K562 (cell line): ENCODE results near the gene NUDT22. TPM values are rescaled to one million over a fixed set of nuclear protein-coding genes. Genes with fewer than 3 reads are reported as not detected.

Experiments
- CBFB ChIP-seq: sonication (generic); formaldehyde crosslinking; IDR thresholded peaks from 2 replicates; pipeline ENCODE4 v1.4.0; 2020; ENCODE audit warnings: mild to moderate bottlenecking, missing genetic modification reagents
- CUX1 ChIP-seq: fragments of 200-800 bp; sonication (Bioruptor generic); IDR thresholded peaks from 2 replicates; pipeline ENCODE4 v1.6.1; 2016; ENCODE audit warnings: missing genetic modification characterization, missing compliant biosample characterization
- GATAD2A ChIP-seq: fragments of 450-650 bp; IDR thresholded peaks from 2 replicates; pipeline ENCODE4 v1.6.1; 2017
- HEY1 ChIP-seq: fragments of 250-450 bp; sonication (Bioruptor Pico); IDR thresholded peaks from 2 replicates; pipeline ENCODE4 v1.5.0; 2020; ENCODE audit warnings: mild to moderate bottlenecking, moderate library complexity, borderline replicate concordance
- HMG20B ChIP-seq: fragments of 250-450 bp; sonication (Bioruptor Pico); IDR thresholded peaks from 2 replicates; pipeline ENCODE4 v1.5.0; 2021; ENCODE audit warnings: mild to moderate bottlenecking
- HOXB6 ChIP-seq: fragments of 250-450 bp; sonication (Bioruptor Pico); IDR thresholded peaks from 2 replicates; pipeline ENCODE4 v1.5.1; 2022; ENCODE audit warnings: mild to moderate bottlenecking, borderline replicate concordance
- L3MBTL2 ChIP-seq: fragments of 450-650 bp; IDR thresholded peaks from 2 replicates; pipeline ENCODE4 v1.6.1; 2016; ENCODE audit warnings: mild to moderate bottlenecking, moderate library complexity
- MED1 ChIP-seq: sonication (generic); formaldehyde crosslinking; IDR thresholded peaks from 2 replicates; pipeline ENCODE4 v1.8.1; 2023; ENCODE audit warnings: missing genetic modification reagents, borderline replicate concordance
- NR2F6 ChIP-seq: fragments of 450-650 bp; formaldehyde crosslinking; IDR thresholded peaks from 2 replicates; pipeline ENCODE4 v1.4.0; 2020; ENCODE audit warnings: mild to moderate bottlenecking
- NRF1 ChIP-seq, 2 experiments: fragments of 450-650 bp; IDR thresholded peaks in 1 of 2; conservative IDR thresholded peaks in 1 of 2; 2 replicates each; pipeline ENCODE4 v1.6.1; 2014; ENCODE audit warnings: mild to moderate bottlenecking in 2 of 2
- POLR2A ChIP-seq: fragments of 450-650 bp; conservative IDR thresholded peaks from 2 replicates; pipeline ENCODE4 v1.6.1; 2016
- POLR2G ChIP-seq: fragments of 200-400 bp; formaldehyde crosslinking; IDR thresholded peaks from 2 replicates; pipeline ENCODE4 v1.6.1; 2017; ENCODE audit warnings: low read depth, mild to moderate bottlenecking, antibody characterized with exemption, low read length, moderate library complexity
- ZNF143 ChIP-seq: sonication (generic); formaldehyde crosslinking; IDR thresholded peaks from 2 replicates; pipeline ENCODE4 v1.9.0; 2022; ENCODE audit warnings: mild to moderate bottlenecking, missing genetic modification reagents
- ZNF212 ChIP-seq: fragments of 450-650 bp; formaldehyde crosslinking; IDR thresholded peaks from 2 replicates; pipeline ENCODE4 v1.4.0; 2020; ENCODE audit warnings: mild to moderate bottlenecking
- ZNF384 ChIP-seq: IDR thresholded peaks from 2 replicates; pipeline ENCODE4 v1.6.1; 2012; ENCODE audit warnings: low read depth, low read length, improper control_type of control experiment
- ZNF699 ChIP-seq: fragments of 250-450 bp; sonication (Bioruptor Pico); IDR thresholded peaks from 2 replicates; pipeline ENCODE4 v1.8.0; 2021; ENCODE audit warnings: mild to moderate bottlenecking, moderate library complexity; ENCODE audit not compliant: insufficient replicate concordance
- ZZZ3 ChIP-seq: fragments of 450-650 bp; IDR thresholded peaks from 2 replicates; pipeline ENCODE4 v1.6.1; 2016; ENCODE audit warnings: antibody characterized with exemption, mild to moderate bottlenecking, moderate library complexity
- polyA plus RNA-seq, 8 experiments: library from polyadenylated mRNA; depleted of rRNA in 4 of 8; stranded (reverse) in 5 of 8; unstranded in 3 of 8; fragments of >200 nt; fragmentation: Nextera tagmentation in 2 of 8; fragmentation: Illumina TruSeq in 1 of 8; extraction: Ambion mirVana in 2 of 8; extraction: Trizol in 1 of 8; gene quantifications; 2 replicates each; pipeline versions ENCODE4 v1.2.1 to v1.2.3, GENCODE V29; 2011 to 2014; ENCODE audit warnings: inconsistent platforms in 1 of 8, missing spikeins in 1 of 8
- total RNA-seq, 7 experiments: library from RNA; depleted of rRNA in 6 of 7; stranded (reverse); fragments of >200 nt in 6 of 7; fragmentation: Illumina TruSeq in 2 of 7; extraction: Trizol in 2 of 7; gene quantifications; 2 replicates each; pipeline versions ENCODE4 v1.2.1 to v1.2.3, GENCODE V29; 2011 to 2021; ENCODE audit warnings: low replicate concordance in 1 of 7
- TF ChIP-seq, protein P1 (sequence below): fragments of 450-650 bp; IDR thresholded peaks from 2 replicates; pipeline ENCODE4 v1.6.1; 2016; ENCODE audit warnings: borderline replicate concordance
- TF ChIP-seq, protein P2 (sequence below), 2 experiments: fragments of 450-650 bp in 1 of 2; sonication (generic) in 1 of 2; formaldehyde crosslinking in 1 of 2; IDR thresholded peaks in 1 of 2; conservative IDR thresholded peaks in 1 of 2; 2 replicates each; pipeline versions ENCODE4 v1.6.1 to v1.8.1; 2016 to 2023; ENCODE audit warnings: mild to moderate bottlenecking in 2 of 2, moderate library complexity in 2 of 2, inconsistent platforms in 1 of 2, missing genetic modification reagents in 1 of 2

The NUDT22 gene
- total and polyA plus RNA-seq, 9 of the 15 experiments (the other 6 are each of a cell fraction or from before 2014, with no cell fraction given), result 6.3 to 92.6 (median 37.4) TPM

DNA sequence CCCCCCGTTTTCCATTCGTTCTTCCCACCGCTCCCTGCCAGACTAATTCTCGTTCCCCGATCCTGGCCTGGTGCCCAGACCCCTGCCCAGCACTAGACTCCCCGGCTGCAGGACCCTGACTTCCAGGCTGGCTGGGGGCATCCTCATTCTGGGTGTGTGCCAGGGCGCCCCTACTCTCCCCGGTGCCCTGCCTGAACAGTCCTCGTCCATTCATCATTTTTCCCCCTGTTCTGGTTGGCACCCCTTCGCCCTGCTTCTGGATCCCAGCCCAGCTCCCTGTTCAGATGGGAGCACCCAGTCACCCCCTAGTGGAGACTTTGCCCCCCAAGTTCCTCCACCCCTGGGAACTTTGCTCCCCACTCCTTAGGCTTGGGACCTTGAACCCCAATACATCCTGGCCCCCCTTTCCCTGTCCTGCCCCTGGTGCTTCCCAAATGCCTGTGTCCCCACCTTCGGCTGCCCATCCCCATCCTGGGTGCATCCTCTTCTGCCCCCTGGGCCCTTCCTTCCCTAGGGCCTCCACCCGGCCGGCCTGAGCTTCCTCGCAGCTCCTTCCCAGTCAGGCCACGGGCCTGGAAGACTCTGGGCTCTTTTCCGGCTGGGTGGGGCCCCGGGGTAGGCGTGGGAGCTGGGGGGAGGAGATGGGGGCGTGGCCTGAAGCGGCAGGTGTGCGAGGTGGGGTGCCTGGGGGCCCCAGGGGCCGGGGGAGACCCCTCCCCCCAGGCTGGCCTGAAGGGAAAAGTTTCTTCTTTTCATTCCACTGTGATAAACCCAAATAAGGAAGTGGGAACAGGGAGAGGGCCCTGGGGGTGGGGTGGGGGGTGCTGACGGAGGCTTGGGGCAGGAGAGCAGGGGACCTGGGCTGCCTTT, 26.2 kb downstream of the NUDT22 start (continued):
- no peak for TF ChIP-seq MED1 (CRISPR knock-in tag)
- TF ChIP-seq L3MBTL2, result peak; percentile 47; the same call in 1 of the 2 replicates
- no peak for TF ChIP-seq HOXB6
- no peak for TF ChIP-seq NRF1 (conservative IDR thresholded peaks at IDR 0.05 in 1 of 2, IDR thresholded peaks at IDR 0.05 in 1 of 2)
- TF ChIP-seq POLR2A, result peak; percentile 76
- TF ChIP-seq ZNF699 (CRISPR knock-in tag), result no peak
- TF ChIP-seq, protein P1, sequence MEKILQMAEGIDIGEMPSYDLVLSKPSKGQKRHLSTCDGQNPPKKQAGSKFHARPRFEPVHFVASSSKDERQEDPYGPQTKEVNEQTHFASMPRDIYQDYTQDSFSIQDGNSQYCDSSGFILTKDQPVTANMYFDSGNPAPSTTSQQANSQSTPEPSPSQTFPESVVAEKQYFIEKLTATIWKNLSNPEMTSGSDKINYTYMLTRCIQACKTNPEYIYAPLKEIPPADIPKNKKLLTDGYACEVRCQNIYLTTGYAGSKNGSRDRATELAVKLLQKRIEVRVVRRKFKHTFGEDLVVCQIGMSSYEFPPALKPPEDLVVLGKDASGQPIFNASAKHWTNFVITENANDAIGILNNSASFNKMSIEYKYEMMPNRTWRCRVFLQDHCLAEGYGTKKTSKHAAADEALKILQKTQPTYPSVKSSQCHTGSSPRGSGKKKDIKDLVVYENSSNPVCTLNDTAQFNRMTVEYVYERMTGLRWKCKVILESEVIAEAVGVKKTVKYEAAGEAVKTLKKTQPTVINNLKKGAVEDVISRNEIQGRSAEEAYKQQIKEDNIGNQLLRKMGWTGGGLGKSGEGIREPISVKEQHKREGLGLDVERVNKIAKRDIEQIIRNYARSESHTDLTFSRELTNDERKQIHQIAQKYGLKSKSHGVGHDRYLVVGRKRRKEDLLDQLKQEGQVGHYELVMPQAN, result peak; percentile 25; the same call in 1 of the 2 replicates
- TF ChIP-seq ZNF384, result no peak
- TF ChIP-seq ZZZ3, result no peak
- 0 out of 2 replicates have a peak, but pooled peaks have one; percentile 2 for TF ChIP-seq NR2F6
- no peak for TF ChIP-seq HMG20B (CRISPR knock-in tag)
- TF ChIP-seq HEY1 (CRISPR knock-in tag), result no peak
- TF ChIP-seq POLR2G, result peak; percentile 62
- TF ChIP-seq ZNF212 (CRISPR knock-in tag), result no peak
- TF ChIP-seq ZNF143 (CRISPR knock-in tag), result no peak
- TF ChIP-seq CBFB, result no peak
- TF ChIP-seq GATAD2A, result no peak
- TF ChIP-seq, protein P2, sequence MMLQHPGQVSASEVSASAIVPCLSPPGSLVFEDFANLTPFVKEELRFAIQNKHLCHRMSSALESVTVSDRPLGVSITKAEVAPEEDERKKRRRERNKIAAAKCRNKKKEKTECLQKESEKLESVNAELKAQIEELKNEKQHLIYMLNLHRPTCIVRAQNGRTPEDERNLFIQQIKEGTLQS (IDR thresholded peaks at IDR 0.05), result no peak
- TF ChIP-seq, protein P2 (CRISPR knock-in tag; conservative IDR thresholded peaks at IDR 0.05), result no peak
- TF ChIP-seq CUX1 (CRISPR knock-in tag), result no peak
